HuH-7 (cell line): ENCODE data around the gene CLK2.
A peak's percentile ranks its signal among the peaks of the same experiment; 100 is the strongest.
"Not testable (repeated sequence)": the region's sequence is repeated elsewhere in the genome, so short reads cannot be mapped to it uniquely, and the experiment has no call there.

Experiments
- DNase-seq: peaks from one replicate; pipeline ENCODE4 v3.0.0; 2011; ENCODE audit warnings: low spot score

The CLK2 gene

GRCh38 chr1:155266553-155266952, 6.8 kb downstream of the CLK2 start:
- no peak for DNase-seq

GRCh38 chr1:155263067-155263466, 10.2 kb downstream of the CLK2 start:
- no peak for DNase-seq

GRCh38 chr1:155261852-155262673, 11.2 kb downstream of the CLK2 start, which contains the start of gene SCAMP3:
Gene SCAMP3 (minus strand): TSS chr1:155262360. CDS start chr1:155262151, 209 bp downstream.
- peak; percentile 99 for DNase-seq

GRCh38 chr1:155261493-155261851, 11.8 kb downstream of the CLK2 start:
- no peak for DNase-seq

GRCh38 chr1:155260276-155260675, 13.0 kb downstream of the CLK2 start:
- no peak for DNase-seq

GRCh38 chr1:155256058-155256852, 17.0 kb downstream of the CLK2 start:
- no peak for DNase-seq

- DNase-seq, result peak; percentile 98
Observed at GRCh38 chr1:155255243-155256007, 17.9 kb downstream of the CLK2 start, which contains the start of gene ENTREP3. Gene ENTREP3 (minus strand): TSS chr1:155255483. CDS start chr1:155254877, 606 bp downstream.

- DNase-seq, result no peak
Observed at GRCh38 chr1:155254714-155255242, 18.5 kb downstream of the CLK2 start.

GRCh38 chr1:155254228-155254713, 19.0 kb downstream of the CLK2 start:
- DNase-seq, result no peak

- DNase-seq, result no peak
Observed at GRCh38 chr1:155253797-155254196, 19.5 kb downstream of the CLK2 start.

- DNase-seq, result peak; percentile 68
Observed at GRCh38 chr1:155253208-155253607, 20.1 kb downstream of the CLK2 start.

GRCh38 chr1:155251566-155251965, 21.7 kb downstream of the CLK2 start:
- no peak for DNase-seq

GRCh38 chr1:155250633-155251449, 22.5 kb downstream of the CLK2 start:
- DNase-seq, result peak; percentile 99

GRCh38 chr1:155250246-155250632, 23.1 kb downstream of the CLK2 start:
- peak; percentile 37 for DNase-seq

GRCh38 chr1:155247667-155248553, 25.4 kb downstream of the CLK2 start:
- DNase-seq, result no peak

GRCh38 chr1:155246796-155247195, 26.5 kb downstream of the CLK2 start:
- DNase-seq, result not testable (repeated sequence)

- DNase-seq, result no peak
Observed at GRCh38 chr1:155245163-155245524, 28.2 kb downstream of the CLK2 start.

- DNase-seq, result peak; percentile 93
Observed at GRCh38 chr1:155244368-155245162, 28.7 kb downstream of the CLK2 start.

GRCh38 chr1:155242805-155243358, 30.4 kb downstream of the CLK2 start:
- DNase-seq, result no peak
